HEK293 (cell line): ENCODE data around the gene MDFIC2.
"Not testable (repeated sequence)": the region's sequence is repeated elsewhere in the genome, so short reads cannot be mapped to it uniquely, and the experiment has no call there.

ENCODE experiments used
- CTCF ChIA-PET: fragments of 350-600 bp; formaldehyde crosslinking; extraction: SDS; loops from one replicate; lab custom pipeline; 2021; ENCODE audit warnings: antibody characterized with exemption; lab: Yijun Ruan, JAX
- POLR2A ChIA-PET: fragments of 300-600 bp; formaldehyde crosslinking; extraction: SDS; loops from one replicate; lab custom pipeline; 2020; ENCODE audit warnings: antibody characterized with exemption, inconsistent platforms; lab: Yijun Ruan, JAX
- H3K27ac ChIP-seq: fragments of 200-500 bp; sonication (Bioruptor generic); 2 replicates; pipeline ENCODE4 v1.5.1; 2014; ENCODE audit warnings: low read depth, low read length, control low read depth, inconsistent platforms; ENCODE audit errors: extremely low read depth
- H3K36me3 ChIP-seq, 2 experiments: fragments of 200-500 bp in 1 of 2; sonication (Bioruptor generic) in 1 of 2; 1 replicate in 1 of 2; 2 replicates in 1 of 2; pipeline ENCODE4 v1.5.1; 2014 to 2017; ENCODE audit warnings: inconsistent platforms in 2 of 2, low read length in 2 of 2; ENCODE audit not compliant: control insufficient read depth in 2 of 2, insufficient read depth in 1 of 2
- H3K4me1 ChIP-seq: fragments of 200-500 bp; sonication (Bioruptor generic); 2 replicates; pipeline ENCODE4 v1.5.1; 2014; ENCODE audit warnings: mild to moderate bottlenecking, low read length, inconsistent platforms; ENCODE audit not compliant: control insufficient read depth, insufficient read depth
- H3K4me3 ChIP-seq: 2 replicates; pipeline ENCODE4 v1.5.1; 2011; ENCODE audit warnings: low read depth, mild to moderate bottlenecking, control low read depth, low read length, moderate library complexity
- H3K9me3 ChIP-seq: fragments of 200-500 bp; sonication (Bioruptor generic); 2 replicates; pipeline ENCODE4 v1.5.1; 2014; ENCODE audit warnings: low read depth, low read length, inconsistent platforms; ENCODE audit not compliant: control insufficient read depth, insufficient read depth
- HOXC10 ChIP-seq: sonication (generic); formaldehyde crosslinking; IDR thresholded peaks from 2 replicates; pipeline ENCODE4 v1.8.1; 2023; ENCODE audit warnings: mild to moderate bottlenecking, missing genetic modification reagents
- KLF1 ChIP-seq: fragments of 450-650 bp; formaldehyde crosslinking; IDR thresholded peaks from 2 replicates; pipeline ENCODE4 v1.5.1; 2016; ENCODE audit warnings: missing biosample characterization, missing genetic modification characterization
- YY2 ChIP-seq: fragments of 450-650 bp; formaldehyde crosslinking; IDR thresholded peaks from 2 replicates; pipeline ENCODE4 v1.5.1; 2016; ENCODE audit warnings: missing biosample characterization, missing genetic modification characterization
- ZBTB49 ChIP-seq: fragments of 450-650 bp; formaldehyde crosslinking; IDR thresholded peaks from 2 replicates; pipeline ENCODE4 v1.5.1; 2016; ENCODE audit warnings: missing biosample characterization, missing genetic modification characterization, low read depth
- ZBTB6 ChIP-seq: fragments of 450-650 bp; formaldehyde crosslinking; IDR thresholded peaks from 2 replicates; pipeline ENCODE4 v1.5.1; 2017; ENCODE audit warnings: missing biosample characterization, missing genetic modification characterization
- ZFP69B ChIP-seq: fragments of 450-650 bp; formaldehyde crosslinking; IDR thresholded peaks from 2 replicates; pipeline ENCODE4 v1.5.1; 2016; ENCODE audit warnings: missing biosample characterization, missing genetic modification characterization
- ZIC2 ChIP-seq: fragments of 450-650 bp; formaldehyde crosslinking; IDR thresholded peaks from 2 replicates; pipeline ENCODE4 v1.5.1; 2016; ENCODE audit warnings: missing biosample characterization, missing genetic modification characterization
- ZNF26 ChIP-seq: fragments of 450-650 bp; formaldehyde crosslinking; IDR thresholded peaks from 2 replicates; pipeline ENCODE4 v1.5.1; 2016; ENCODE audit warnings: missing biosample characterization, missing genetic modification characterization
- ZNF404 ChIP-seq: fragments of 450-650 bp; formaldehyde crosslinking; IDR thresholded peaks from 2 replicates; pipeline ENCODE4 v1.5.1; 2017; ENCODE audit warnings: missing biosample characterization, missing genetic modification characterization
- ZNF426 ChIP-seq: fragments of 450-650 bp; formaldehyde crosslinking; IDR thresholded peaks from 2 replicates; pipeline ENCODE4 v1.5.1; 2017; ENCODE audit warnings: missing biosample characterization, missing genetic modification characterization, mild to moderate bottlenecking, inconsistent platforms, moderate library complexity
- ZNF623 ChIP-seq: fragments of 450-650 bp; formaldehyde crosslinking; IDR thresholded peaks from 2 replicates; pipeline ENCODE4 v1.5.1; 2016; ENCODE audit warnings: missing biosample characterization, missing genetic modification characterization
- ZNF654 ChIP-seq: fragments of 450-650 bp; formaldehyde crosslinking; IDR thresholded peaks from 2 replicates; pipeline ENCODE4 v1.5.1; 2016; ENCODE audit warnings: low read depth, missing biosample characterization, missing genetic modification characterization
- ZNF707 ChIP-seq: fragments of 450-650 bp; formaldehyde crosslinking; IDR thresholded peaks from 2 replicates; pipeline ENCODE4 v1.5.1; 2016; ENCODE audit warnings: missing biosample characterization, missing genetic modification characterization
- ZNF791 ChIP-seq: fragments of 450-650 bp; formaldehyde crosslinking; IDR thresholded peaks from 2 replicates; pipeline ENCODE4 v1.5.1; 2016; ENCODE audit warnings: missing biosample characterization, missing genetic modification characterization
- ZSCAN4 ChIP-seq: fragments of 450-650 bp; formaldehyde crosslinking; IDR thresholded peaks from 2 replicates; pipeline ENCODE4 v1.5.1; 2017; ENCODE audit warnings: missing biosample characterization, missing genetic modification characterization
- ZSCAN5A ChIP-seq: fragments of 450-650 bp; formaldehyde crosslinking; IDR thresholded peaks from 2 replicates; pipeline ENCODE4 v1.5.1; 2016; ENCODE audit warnings: missing biosample characterization, missing genetic modification characterization
- TF ChIP-seq, protein P1 (sequence below): fragments of 450-650 bp; formaldehyde crosslinking; IDR thresholded peaks from 2 replicates; pipeline ENCODE4; 2016; ENCODE audit warnings: missing biosample characterization, missing genetic modification characterization

The MDFIC2 gene

DNA sequence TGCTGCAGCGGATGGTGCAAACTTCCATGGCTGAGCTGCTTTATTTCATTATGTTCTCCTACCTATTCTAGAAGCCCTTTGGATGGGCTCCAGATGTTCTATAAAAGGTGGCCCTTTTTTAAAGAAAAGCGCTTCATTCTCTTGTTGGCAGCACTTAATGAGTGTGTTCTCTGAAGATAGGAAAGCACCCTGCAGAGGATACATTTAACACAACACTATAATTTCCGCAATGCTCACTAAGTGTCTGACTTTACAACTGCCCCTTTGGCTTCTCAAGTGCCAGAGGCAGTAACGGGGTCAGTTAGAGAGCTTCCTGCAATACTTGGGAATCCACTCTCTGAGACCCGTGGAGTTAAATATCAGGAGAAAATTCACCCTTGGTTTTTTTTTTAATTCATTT lies 88.1 kb downstream of the MDFIC2 start:
- CTCF ChIA-PET: no interaction called here

GRCh38 chr3:70218471-70218870 lies 94.0 kb downstream of the MDFIC2 start:
- no peaks in the 10 kb centered on the region for H3K36me3 ChIP-seq
- CTCF ChIA-PET: interaction anchor here (0.5 to 0.7 kb wide), 2 partner anchors 790 to 1392 kb away, joined by 3 to 6 read pairs; no protein-coding TSS in a partner anchor
- POLR2A ChIA-PET: no interaction called here
- no peak overlapping the region for H3K27ac ChIP-seq
- H3K9me3 ChIP-seq: no peaks in the 10 kb centered on the region
- H3K4me3 ChIP-seq: no peak overlapping the region
- no peaks in the 10 kb centered on the region for H3K4me1 ChIP-seq
- TF ChIP-seq ZNF791 (no peak), ZBTB6 (tag by site-specific recombination) (no peak), ZNF426 (tag by site-specific recombination) (no peak), HOXC10 (CRISPR knock-in tag) (no peak)

More for the DNA sequence above, 88.1 kb downstream of the MDFIC2 start:
- H3K27ac ChIP-seq: no peak overlapping the region
- no peak overlapping the region for H3K4me3 ChIP-seq
- POLR2A ChIA-PET: no interaction called here
- no peaks in the 10 kb centered on the region for H3K9me3 ChIP-seq
- H3K4me1 ChIP-seq: no peaks in the 10 kb centered on the region
- H3K36me3 ChIP-seq: no peaks in the 10 kb centered on the region
- TF ChIP-seq ZNF623 (tag by site-specific recombination) (no peak), ZSCAN4 (tag by site-specific recombination) (no peak), ZNF707 (tag by site-specific recombination) (no peak), ZFP69B (tag by site-specific recombination) (no peak), YY2 (tag by site-specific recombination) (no peak), ZNF654 (tag by site-specific recombination) (no peak), KLF1 (tag by site-specific recombination) (no peak), ZSCAN5A (tag by site-specific recombination) (no peak), ZIC2 (tag by site-specific recombination) (no peak), ZNF26 (tag by site-specific recombination) (no peak), ZNF404 (tag by site-specific recombination) (no peak), ZBTB49 (no peak)
- TF ChIP-seq, protein P1, sequence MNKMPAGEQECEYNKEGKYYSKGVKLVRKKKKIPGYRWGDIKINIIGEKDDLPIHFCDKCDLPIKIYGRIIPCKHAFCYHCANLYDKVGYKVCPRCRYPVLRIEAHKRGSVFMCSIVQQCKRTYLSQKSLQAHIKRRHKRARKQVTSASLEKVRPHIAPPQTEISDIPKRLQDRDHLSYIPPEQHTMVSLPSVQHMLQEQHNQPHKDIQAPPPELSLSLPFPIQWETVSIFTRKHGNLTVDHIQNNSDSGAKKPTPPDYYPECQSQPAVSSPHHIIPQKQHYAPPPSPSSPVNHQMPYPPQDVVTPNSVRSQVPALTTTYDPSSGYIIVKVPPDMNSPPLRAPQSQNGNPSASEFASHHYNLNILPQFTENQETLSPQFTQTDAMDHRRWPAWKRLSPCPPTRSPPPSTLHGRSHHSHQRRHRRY (tag by site-specific recombination): no peak

DNA sequence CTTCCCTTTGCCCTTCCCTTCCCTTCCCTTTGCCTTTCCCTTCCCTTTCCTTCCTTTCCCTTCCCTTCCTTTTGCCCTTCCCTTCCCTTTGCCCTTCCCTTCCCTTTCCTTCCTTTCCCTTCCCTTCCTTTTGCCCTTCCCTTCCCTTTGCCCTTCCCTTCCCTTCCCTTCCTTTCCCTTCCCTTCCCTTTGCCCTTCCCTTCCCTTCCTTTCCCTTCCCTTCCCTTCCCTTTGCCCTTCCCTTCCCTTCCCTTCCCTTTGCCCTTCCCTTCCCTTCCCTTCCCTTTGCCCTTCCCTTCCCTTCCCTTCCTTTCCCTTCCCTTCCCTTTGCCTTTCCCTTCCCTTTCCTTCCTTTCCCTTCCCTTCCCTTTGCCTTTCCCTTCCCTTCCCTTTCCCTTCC lies 101.2 kb downstream of the MDFIC2 start:
- H3K36me3 ChIP-seq, H3K27ac ChIP-seq, H3K4me1 ChIP-seq, H3K4me3 ChIP-seq, H3K9me3 ChIP-seq, CTCF ChIA-PET, POLR2A ChIA-PET: not testable (repeated sequence)
